ACC112 (cell line): ENCODE data around the gene JMJD8.

Experiments used
- H2AFZ ChIP-seq: fragments of 200-600 bp; sonication (generic); one replicate; pipeline ENCODE4 v1.6.0; 2017; ENCODE audit warnings: antibody characterized with exemption, low read length; ENCODE audit not compliant: unreplicated experiment
- H3K27ac ChIP-seq: fragments of 200-600 bp; sonication (generic); 2 replicates; pipeline ENCODE4 v1.5.1; 2014; ENCODE audit warnings: low read depth, mild to moderate bottlenecking, antibody characterized with exemption, low read length, moderate library complexity
- H3K27me3 ChIP-seq: fragments of 200-600 bp; sonication (generic); 2 replicates; pipeline ENCODE4 v1.6.1; 2014; ENCODE audit warnings: mild to moderate bottlenecking, antibody characterized with exemption, low read length, moderate library complexity, mixed read lengths; ENCODE audit not compliant: insufficient read depth
- H3K36me3 ChIP-seq: fragments of 200-600 bp; sonication (generic); 2 replicates; pipeline ENCODE4 v1.6.1; 2016; ENCODE audit warnings: mild to moderate bottlenecking, antibody characterized with exemption, low read length, moderate library complexity, mixed read lengths; ENCODE audit not compliant: insufficient read depth
- H3K4me1 ChIP-seq: fragments of 200-600 bp; sonication (generic); one replicate; pipeline ENCODE4 v1.6.1; 2016; ENCODE audit warnings: low read length, mixed read lengths; ENCODE audit not compliant: insufficient read depth, unreplicated experiment, control insufficient read depth
- H3K4me3 ChIP-seq: fragments of 200-600 bp; sonication (generic); 2 replicates; pipeline ENCODE4 v1.5.1; 2014; ENCODE audit warnings: mild to moderate bottlenecking, low read depth, low read length
- H3K79me2 ChIP-seq: fragments of 200-600 bp; sonication (generic); one replicate; pipeline ENCODE4 v1.6.0; 2016; ENCODE audit warnings: low read length; ENCODE audit not compliant: control insufficient read depth, unreplicated experiment, insufficient read depth

Gene JMJD8

DNA sequence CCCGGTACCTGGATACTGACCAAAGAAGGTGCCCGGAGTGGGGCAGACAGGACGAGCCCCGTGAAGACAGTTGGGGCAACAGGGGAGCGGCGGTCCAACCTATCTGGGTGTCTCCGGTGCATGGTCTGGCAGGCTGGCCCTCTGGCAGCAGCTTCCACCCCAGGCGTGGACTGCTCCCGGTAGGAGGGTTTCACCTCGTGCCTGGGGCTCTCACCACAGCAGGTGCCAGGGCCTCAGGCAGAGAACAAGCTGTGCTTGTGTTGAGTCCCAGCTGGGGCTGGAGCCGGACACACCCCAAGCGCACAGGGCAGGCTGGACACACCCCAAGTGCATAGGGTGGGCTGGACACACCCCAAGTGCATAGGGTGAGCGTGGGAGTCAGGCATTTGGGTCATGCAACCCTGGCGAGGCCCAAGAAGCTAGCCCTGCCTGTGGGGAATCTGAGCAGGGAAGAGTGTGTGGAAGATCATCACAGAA lies 23.0 kb upstream of the JMJD8 start:
- H3K36me3 ChIP-seq = no peaks in the 10 kb centered on the region
- H3K27ac ChIP-seq = no peak overlapping the region
- peaks cover 10% of the 10 kb centered on the region for H3K4me1 ChIP-seq
- no peak overlapping the region for H3K4me3 ChIP-seq
- no peaks in the 10 kb centered on the region for H3K79me2 ChIP-seq
- H2AFZ ChIP-seq = no peak overlapping the region
- H3K27me3 ChIP-seq = peaks cover 67% of the 10 kb centered on the region

DNA sequence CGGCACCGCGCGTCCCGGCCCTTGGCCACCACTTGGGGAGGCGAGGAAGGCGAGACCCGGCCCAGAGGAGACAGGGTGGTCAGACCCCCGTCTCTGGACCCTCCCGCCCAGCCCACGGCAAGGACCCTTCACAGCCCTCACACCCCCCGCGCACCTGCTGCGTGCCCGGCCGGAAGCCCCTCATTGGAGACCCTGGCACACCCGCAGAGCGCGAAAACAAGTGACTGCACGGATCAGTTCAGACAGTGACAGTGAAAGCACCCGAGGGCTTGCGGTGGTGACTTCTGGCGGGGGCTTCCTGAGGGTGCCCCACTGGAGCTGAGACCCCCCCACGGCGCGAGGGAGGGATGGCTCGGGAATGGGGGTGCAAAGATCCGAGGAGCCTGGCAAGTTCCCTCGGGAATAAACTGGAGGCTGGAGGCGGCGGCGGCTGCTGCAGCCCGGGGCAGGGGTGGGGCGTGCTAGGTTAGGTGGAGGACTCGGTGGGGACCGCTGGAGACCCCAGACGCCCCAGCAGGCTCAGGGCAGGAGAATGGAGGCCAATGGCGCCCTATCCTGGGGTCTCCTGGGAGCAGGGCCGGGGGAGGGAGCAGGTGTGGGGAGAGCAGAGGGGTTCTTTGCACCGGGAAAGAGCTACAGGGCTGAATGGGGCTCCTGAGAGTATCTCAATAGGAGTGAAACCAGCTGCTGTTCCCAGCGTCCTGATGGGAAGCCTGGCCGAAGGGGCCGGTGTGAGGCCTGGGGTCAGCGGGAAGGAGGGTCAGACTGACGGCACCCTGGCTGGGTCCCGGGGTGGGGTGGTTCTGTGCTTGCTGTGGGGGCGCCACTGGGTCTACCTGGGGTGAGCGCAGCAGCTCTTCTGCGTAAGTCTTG lies 22.3 kb upstream of the JMJD8 start:
- Histone ChIP-seq H2AFZ (no peak overlapping the region), H3K27ac (no peak overlapping the region), H3K27me3 (peaks cover 74% of the 10 kb centered on the region), H3K36me3 (no peaks in the 10 kb centered on the region), H3K79me2 (no peaks in the 10 kb centered on the region), H3K4me3 (no peak overlapping the region), H3K4me1 (peaks cover 10% of the 10 kb centered on the region)

DNA sequence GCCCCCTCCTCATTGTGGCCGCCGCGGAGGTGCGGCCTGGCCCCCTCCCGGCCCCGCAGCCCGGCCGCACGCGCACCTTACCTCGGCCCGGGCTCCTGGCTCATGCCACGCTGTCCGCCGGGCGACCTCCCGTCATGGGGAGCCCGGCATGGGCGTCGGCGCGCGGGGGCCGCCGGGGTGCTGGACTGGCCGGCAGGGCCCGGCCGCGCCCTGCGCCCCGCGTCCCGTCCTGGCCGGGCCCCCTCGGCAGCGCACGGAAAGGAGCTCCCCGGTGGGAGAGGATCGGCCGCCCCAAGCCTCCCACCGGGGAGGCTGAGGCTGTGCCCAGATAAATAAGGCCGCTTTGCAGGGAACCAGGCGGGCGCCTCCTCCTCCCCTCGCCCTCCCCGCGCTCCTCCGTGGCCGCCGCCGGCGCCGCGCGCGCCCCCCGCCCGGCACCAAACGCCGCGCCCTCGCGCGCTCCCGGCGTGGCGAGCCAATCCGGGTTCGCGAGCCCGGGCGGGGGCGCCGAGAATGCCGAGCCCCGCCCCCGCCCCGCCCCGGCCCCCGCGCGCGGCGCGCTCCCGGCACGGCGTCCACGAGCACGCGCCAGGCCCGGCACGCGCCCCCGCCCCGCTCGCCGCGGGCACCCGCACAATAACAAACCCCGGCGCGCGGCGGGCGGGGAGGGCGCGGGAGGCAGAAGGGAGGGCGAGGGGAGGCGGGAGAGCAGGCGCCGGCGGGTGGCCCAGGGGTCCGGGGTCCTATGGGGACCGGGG lies 21.5 kb upstream of the JMJD8 start, which contains the start of gene FBXL16:
FBXL16 (minus strand) TSS at position 371 of the 758 bp plus-strand sequence. CDS start 8,396 bp downstream, outside the sequence.
- no peaks in the 10 kb centered on the region for H3K36me3 ChIP-seq
- no peak within 1 kb of the TSS; the same call in 1 of the 2 replicates for H3K4me3 ChIP-seq
- H3K27me3 ChIP-seq = peaks cover 75% of the 10 kb centered on the region
- H3K27ac ChIP-seq = no peak within 1 kb of the TSS
- no peaks in the 10 kb centered on the region for H3K79me2 ChIP-seq
- H2AFZ ChIP-seq = no peak within 1 kb of the TSS
- H3K4me1 ChIP-seq = peaks cover 10% of the 10 kb centered on the region

DNA sequence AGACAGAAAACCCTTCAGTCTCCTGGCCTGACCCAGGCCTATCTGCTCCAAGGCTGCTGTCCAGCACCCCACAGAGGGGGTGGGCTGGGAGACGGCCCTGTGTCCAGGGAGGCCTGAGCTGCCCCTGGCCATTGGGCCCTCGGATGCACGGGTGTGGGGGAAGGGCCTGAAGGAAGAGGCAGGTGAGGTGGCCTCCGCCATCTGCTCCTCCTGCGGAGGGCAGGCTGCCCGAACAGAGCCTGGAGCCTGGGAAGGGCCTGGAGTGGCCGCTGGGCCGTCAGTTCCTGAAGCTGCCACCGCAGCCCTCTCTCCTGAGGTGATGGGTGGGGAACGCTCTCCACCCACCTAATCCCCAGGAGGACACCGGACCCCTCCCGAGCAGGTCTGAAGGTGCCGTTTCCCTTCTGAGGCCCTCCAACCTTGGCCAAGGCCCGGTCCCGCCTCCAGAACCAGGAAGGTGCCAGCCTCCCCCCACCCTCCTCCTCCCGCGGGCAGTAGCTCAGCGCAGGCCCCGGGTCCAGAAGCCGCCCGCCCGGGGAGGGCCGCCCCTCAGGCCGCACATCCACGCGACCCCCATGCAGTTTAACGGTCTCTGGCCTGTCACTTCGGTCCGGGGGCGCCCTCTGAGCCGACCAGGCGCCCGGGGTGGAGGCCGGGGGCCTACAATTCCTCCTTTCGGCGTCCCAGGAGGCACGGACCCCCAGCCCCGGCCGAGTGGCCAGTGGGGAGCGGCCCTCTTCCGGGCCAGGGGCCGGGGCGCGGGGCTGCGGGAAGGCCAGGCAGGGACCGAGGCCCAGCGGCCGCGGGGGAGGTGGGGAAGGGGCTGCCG lies 20.6 kb upstream of the JMJD8 start:
- peaks cover 77% of the 10 kb centered on the region for H3K27me3 ChIP-seq
- H3K36me3 ChIP-seq = no peaks in the 10 kb centered on the region
- no peak overlapping the region for H3K27ac ChIP-seq
- H3K79me2 ChIP-seq = no peaks in the 10 kb centered on the region
- peaks cover 2% of the 10 kb centered on the region for H3K4me1 ChIP-seq
- H3K4me3 ChIP-seq = no peak overlapping the region
- H2AFZ ChIP-seq = no peak overlapping the region

DNA sequence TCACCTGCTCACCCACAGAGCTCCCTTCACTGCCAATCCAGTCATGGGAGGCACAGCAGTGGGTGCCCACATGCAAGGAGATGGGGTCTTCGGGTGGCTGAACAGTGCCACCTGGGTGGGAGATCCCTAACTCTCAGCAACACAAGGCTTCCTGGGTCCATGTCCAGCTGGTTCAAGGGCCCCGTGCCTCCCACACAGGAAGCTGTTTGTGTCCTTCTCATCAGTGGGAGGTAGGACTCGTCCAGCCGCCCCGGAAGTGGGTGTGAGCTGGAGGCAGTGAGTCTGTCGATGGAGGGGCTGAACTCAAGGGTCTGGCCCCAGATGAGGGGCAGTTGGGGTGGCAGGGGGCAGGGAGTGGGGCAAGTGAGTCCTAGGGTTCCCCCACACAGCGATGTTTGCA lies 19.9 kb upstream of the JMJD8 start:
- no peaks in the 10 kb centered on the region for H3K36me3 ChIP-seq
- H3K27ac ChIP-seq = no peak overlapping the region
- no peaks in the 10 kb centered on the region for H3K4me1 ChIP-seq
- H3K4me3 ChIP-seq = no peak overlapping the region
- H3K79me2 ChIP-seq = no peaks in the 10 kb centered on the region
- H2AFZ ChIP-seq = no peak overlapping the region
- peaks cover 81% of the 10 kb centered on the region for H3K27me3 ChIP-seq

DNA sequence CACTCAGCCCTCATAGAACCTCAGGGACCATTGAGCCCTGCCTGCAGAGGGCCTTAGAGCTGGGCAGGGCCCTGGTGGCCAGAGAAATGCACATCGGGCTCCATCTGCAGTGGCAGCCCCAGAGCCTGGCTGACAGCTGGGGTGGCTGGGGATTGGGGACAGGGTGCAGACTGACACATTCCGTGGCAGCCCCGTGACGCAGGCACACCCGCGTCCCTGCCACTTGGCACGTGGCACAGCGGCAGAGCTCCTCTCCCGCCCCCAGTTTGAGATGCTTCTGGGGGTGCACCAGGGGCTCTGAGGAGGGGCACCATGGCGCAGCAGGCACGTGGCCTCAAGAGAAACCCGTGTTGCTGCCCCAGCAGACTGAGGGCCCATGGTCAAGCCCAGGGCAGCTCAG lies 19.3 kb upstream of the JMJD8 start:
- no peaks in the 10 kb centered on the region for H3K4me1 ChIP-seq
- no peak overlapping the region for H3K4me3 ChIP-seq
- H3K27me3 ChIP-seq = peaks cover 82% of the 10 kb centered on the region
- no peak overlapping the region for H2AFZ ChIP-seq
- no peaks in the 10 kb centered on the region for H3K36me3 ChIP-seq
- H3K27ac ChIP-seq = no peak overlapping the region
- no peaks in the 10 kb centered on the region for H3K79me2 ChIP-seq

DNA sequence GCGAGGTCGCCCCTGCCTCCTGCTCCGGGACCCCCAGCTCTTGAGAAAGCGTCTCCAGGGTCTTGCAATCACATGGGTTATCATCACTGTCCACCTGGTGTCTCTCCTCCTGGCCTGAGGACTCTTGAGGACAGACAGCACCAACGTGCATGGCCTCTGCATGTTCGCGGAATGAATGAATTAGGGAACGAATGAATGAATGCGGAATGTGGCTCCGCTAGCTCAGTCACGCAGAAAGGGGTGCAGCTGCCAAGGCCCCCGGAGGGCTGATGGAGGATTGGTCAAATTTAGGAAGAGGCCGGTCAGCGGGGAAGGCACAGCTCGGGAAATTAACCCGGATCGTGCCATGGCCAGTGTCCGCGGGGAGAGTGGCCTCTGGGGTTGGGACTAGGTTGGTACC lies 18.2 kb upstream of the JMJD8 start:
- Histone ChIP-seq H3K4me3 (no peak overlapping the region), H3K79me2 (no peaks in the 10 kb centered on the region), H3K4me1 (no peaks in the 10 kb centered on the region), H3K27ac (no peak overlapping the region), H3K36me3 (no peaks in the 10 kb centered on the region), H2AFZ (no peak overlapping the region), H3K27me3 (peaks cover 78% of the 10 kb centered on the region)

DNA sequence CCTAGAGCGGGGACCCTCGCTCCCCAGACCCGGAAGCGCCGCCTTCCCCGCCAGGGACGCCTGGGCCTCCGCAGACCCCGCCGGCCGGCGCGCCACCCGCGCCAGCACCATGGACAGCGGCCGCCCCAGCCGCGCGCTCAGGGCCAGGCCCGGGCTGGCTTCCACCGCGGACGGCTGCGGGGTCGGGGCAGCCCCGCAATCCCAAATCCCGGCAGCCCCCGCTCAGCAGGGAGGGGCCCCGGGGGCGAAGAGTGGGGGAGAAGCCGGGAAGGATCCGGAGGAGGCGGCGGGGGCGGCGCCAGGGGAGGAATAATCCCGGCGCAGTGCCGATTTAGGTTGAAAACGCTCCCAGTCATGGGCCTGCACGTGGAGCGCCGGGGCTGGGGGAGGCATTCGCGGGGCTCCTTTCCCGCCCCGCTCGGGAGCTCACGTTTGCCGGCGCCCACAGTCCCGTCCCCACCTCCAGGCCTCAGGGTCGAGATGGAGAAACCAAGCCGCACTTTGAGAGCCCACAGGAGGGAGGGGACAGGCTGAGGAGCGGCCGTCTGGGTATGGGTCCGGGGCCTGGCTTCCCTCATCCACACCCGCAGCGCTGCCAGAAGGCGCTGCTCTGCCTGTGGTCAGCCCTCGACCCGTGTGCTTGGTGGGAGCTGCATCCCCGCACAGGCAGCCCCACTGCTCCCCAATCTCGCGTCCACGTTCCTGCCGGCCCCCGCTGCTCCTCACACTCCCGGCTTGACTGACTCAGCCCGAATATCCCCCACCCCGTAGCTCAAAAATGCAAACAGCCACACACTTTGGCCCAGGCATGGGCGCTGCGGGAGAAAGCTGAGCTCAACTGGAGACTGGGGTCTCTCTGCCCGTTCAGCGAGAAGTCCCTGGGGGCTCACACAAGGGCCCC lies 16.8 kb upstream of the JMJD8 start:
- Histone ChIP-seq H3K36me3 (no peaks in the 10 kb centered on the region), H3K27me3 (peaks cover 69% of the 10 kb centered on the region), H2AFZ (no peak overlapping the region), H3K79me2 (no peaks in the 10 kb centered on the region), H3K4me3 (no peak overlapping the region), H3K27ac (no peak overlapping the region), H3K4me1 (no peaks in the 10 kb centered on the region)

DNA sequence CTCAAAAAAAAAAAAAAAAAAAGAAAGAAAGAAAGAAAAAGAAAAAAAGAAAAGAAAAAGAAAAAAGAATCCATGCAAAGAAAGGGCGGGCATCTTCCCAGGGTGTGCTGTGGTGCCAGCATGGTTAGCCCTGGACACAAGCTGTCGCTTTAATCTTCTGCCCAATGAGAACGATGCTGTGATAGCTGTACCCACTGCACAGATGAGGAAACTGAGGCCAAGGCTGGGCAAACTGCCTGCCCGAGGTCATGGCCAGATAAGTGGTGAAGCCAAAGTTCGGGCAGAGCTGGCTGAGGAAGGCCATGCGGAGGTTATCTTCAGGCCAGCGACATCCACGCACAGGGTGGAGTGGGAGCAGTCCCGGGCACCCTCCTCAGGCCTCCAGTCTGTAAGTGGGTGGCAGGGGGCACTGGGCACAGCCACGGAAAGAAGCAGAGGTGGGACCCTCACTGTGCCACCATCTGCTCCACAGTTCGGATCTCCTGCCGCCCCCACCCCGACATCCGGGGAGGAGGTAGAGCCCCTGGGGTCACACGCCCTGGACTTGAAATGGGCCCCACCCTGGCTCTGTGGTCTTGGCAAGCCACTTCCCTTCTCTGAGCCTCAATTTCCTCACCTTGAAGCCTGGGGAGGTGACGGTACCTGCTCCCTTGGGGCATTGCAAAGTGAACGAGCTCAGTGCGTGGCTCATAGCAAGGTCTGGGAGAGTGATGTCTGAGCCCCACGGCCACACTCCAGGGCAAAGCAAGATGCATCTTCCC lies 15.0 kb upstream of the JMJD8 start:
- H3K79me2 ChIP-seq = no peaks in the 10 kb centered on the region
- no peak overlapping the region for H3K4me3 ChIP-seq
- H2AFZ ChIP-seq = no peak overlapping the region
- no peak overlapping the region for H3K27ac ChIP-seq
- no peaks in the 10 kb centered on the region for H3K36me3 ChIP-seq
- H3K27me3 ChIP-seq = peaks cover 75% of the 10 kb centered on the region
- H3K4me1 ChIP-seq = no peaks in the 10 kb centered on the region
